ENCODE measurements around the gene PIP4P1. TPM values are rescaled to one million over a fixed set of nuclear protein-coding genes. Genes with fewer than 3 reads are reported as not detected.

PIP4P1 gene
- total RNA-seq, 1 donor from 2014 or later, result 37.7 TPM

- Histone ChIP-seq H3K4me3 (no peak overlapping the region), H3K27me3 (ENCODE audit: low read depth) (peaks cover 5% of the 10 kb centered on the region), H3K9me3 (no peaks in the 10 kb centered on the region), H3K27ac (no peak overlapping the region), H3K4me1 (no peaks in the 10 kb centered on the region), H3K36me3 (peaks cover 3% of the 10 kb centered on the region)
- intact Hi-C loops (cut with DNase I), result no loop called here
- ATAC-seq, result no peak
- no peak for TF ChIP-seq CTCF (IDR thresholded peaks at IDR 0.05)
- no peak for DNase-seq
Observed at GRCh38 chr14:20440465-20440864, 20.8 kb downstream of the PIP4P1 start.

GRCh38 chr14:20438664-20439063 lies 22.6 kb downstream of the PIP4P1 start:
- Histone ChIP-seq H3K27me3 (ENCODE audit: low read depth) (peaks cover 14% of the 10 kb centered on the region), H3K4me3 (no peak overlapping the region), H3K4me1 (no peaks in the 10 kb centered on the region), H3K9me3 (no peaks in the 10 kb centered on the region), H3K27ac (no peak overlapping the region), H3K36me3 (no peaks in the 10 kb centered on the region)
- no peak for TF ChIP-seq CTCF (IDR thresholded peaks at IDR 0.05)
- intact Hi-C loops (cut with DNase I), result no loop called here
- no peak for ATAC-seq
- no peak for DNase-seq

- no peak for ATAC-seq
- intact Hi-C loops (cut with DNase I), result no loop called here
- TF ChIP-seq CTCF (IDR thresholded peaks at IDR 0.05), result no peak
- no peaks in the 10 kb centered on the region for H3K4me1 ChIP-seq
- no peaks in the 10 kb centered on the region for H3K36me3 ChIP-seq
- no peak for DNase-seq
- H3K27me3 ChIP-seq (ENCODE audit: low read depth), result peaks cover 14% of the 10 kb centered on the region
- no peak overlapping the region for H3K4me3 ChIP-seq
- H3K27ac ChIP-seq, result no peak overlapping the region
- no peaks in the 10 kb centered on the region for H3K9me3 ChIP-seq
Observed at GRCh38 chr14:20436363-20436755, 24.9 kb downstream of the PIP4P1 start.

- peaks cover 14% of the 10 kb centered on the region for H3K27me3 ChIP-seq (ENCODE audit: low read depth)
- no peaks in the 10 kb centered on the region for H3K36me3 ChIP-seq
- TF ChIP-seq CTCF (IDR thresholded peaks at IDR 0.05), result no peak
- peak within 1 kb of the TSS; percentile 68 for H3K27ac ChIP-seq
- ATAC-seq (no peak), DNase-seq (no peak)
- no peaks in the 10 kb centered on the region for H3K4me1 ChIP-seq
- peak within 1 kb of the TSS; percentile 29 for H3K4me3 ChIP-seq
- intact Hi-C loops (cut with DNase I), result no loop called here
- no peaks in the 10 kb centered on the region for H3K9me3 ChIP-seq
Observed at GRCh38 chr14:20435582-20436362, 25.5 kb downstream of the PIP4P1 start, which contains the start of gene KLHL33. TSS of gene KLHL33 (minus strand) at chr14:20436166. CDS start at chr14:20435811, 355 bp downstream.

GRCh38 chr14:20434701-20435581 lies 26.3 kb downstream of the PIP4P1 start:
- Histone ChIP-seq H3K9me3 (no peaks in the 10 kb centered on the region), H3K27ac (peak overlapping the region; percentile 68), H3K36me3 (no peaks in the 10 kb centered on the region), H3K4me3 (peak overlapping the region; percentile 29), H3K27me3 (ENCODE audit: low read depth) (peaks cover 14% of the 10 kb centered on the region), H3K4me1 (no peaks in the 10 kb centered on the region)
- TF ChIP-seq CTCF (IDR thresholded peaks at IDR 0.05), result no peak
- DNase-seq, result no peak
- ATAC-seq, result peak; percentile 31 to 32
- intact Hi-C loops (cut with DNase I), result no loop called here

All from lower lobe of right lung (tissue), 2 donors.